ENCODE measurements around the gene PXN.
"Not testable (repeated sequence)": the region's sequence is repeated elsewhere in the genome, so short reads cannot be mapped to it uniquely, and the experiment has no call there.

Gene PXN

DNA sequence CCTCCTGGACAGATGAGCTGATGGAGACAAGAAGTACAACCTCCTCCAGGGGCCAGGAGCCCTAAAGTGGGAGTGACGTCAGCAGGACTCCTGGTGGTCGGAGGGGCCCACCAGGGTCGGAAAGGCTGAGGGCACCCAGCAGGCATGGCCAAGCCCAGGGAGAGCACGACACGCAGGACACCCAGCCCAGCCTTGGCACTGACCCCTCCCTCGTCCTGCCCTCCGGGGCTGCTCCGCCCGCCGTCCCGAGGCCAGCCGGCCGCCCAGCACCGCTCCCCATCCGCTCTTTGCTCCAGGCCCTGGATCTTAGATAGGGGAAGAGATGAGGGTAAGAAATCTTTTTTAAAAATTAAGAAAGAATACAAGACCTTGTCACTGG is 50.2 kb downstream of the PXN start:
- no peaks in the 10 kb centered on the region for H3K4me1 Mint-ChIP-seq
- H3K9me3 Mint-ChIP-seq = no peaks in the 10 kb centered on the region

DNA sequence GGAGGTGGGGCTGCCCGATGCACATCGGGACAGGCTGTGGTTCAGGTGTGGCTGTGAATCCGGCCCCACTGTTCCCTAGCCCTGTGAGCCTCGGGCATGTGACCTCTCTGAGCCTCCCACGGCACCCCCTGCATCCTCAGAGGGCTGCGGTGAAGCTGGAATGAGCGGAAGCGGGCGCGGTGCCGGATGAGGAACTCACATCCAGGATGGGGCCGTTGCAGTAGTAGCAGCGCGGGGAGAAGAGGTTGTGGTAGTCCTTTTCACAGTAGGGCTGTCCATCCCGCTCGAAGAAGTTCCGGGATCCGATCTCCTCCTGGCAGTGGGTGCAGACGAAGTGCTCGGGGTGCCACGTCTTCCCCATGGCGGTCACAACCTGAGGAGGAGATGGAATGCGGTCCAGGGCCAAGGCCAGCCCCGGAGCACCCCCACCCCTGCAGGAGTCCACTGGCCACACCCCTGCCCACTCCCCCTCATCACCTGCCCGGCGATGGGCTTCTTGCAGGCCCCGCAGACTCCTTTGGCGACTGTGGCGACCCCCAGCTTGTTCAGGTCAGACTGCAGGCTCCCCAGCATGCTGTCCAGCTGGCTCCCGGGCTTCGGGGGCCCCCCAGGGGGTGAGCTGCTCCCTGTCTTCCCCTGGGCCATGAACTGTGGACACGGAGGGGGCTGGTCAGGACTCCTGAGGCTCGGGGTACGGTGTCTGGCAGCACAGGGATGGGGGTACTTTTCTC is 50.7 kb downstream of the PXN start:
- no peak overlapping the region for H3K4me3 Mint-ChIP-seq
- H3K27me3 Mint-ChIP-seq (ENCODE audit: low read depth) = no peaks in the 10 kb centered on the region
- no peaks in the 10 kb centered on the region for H3K4me1 Mint-ChIP-seq
- no peak overlapping the region for H3K27ac Mint-ChIP-seq
- H3K9me3 Mint-ChIP-seq = no peaks in the 10 kb centered on the region
- TF ChIP-seq, protein P1, sequence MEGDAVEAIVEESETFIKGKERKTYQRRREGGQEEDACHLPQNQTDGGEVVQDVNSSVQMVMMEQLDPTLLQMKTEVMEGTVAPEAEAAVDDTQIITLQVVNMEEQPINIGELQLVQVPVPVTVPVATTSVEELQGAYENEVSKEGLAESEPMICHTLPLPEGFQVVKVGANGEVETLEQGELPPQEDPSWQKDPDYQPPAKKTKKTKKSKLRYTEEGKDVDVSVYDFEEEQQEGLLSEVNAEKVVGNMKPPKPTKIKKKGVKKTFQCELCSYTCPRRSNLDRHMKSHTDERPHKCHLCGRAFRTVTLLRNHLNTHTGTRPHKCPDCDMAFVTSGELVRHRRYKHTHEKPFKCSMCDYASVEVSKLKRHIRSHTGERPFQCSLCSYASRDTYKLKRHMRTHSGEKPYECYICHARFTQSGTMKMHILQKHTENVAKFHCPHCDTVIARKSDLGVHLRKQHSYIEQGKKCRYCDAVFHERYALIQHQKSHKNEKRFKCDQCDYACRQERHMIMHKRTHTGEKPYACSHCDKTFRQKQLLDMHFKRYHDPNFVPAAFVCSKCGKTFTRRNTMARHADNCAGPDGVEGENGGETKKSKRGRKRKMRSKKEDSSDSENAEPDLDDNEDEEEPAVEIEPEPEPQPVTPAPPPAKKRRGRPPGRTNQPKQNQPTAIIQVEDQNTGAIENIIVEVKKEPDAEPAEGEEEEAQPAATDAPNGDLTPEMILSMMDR (IDR thresholded peaks at IDR 0.05; ENCODE audit: unreplicated experiment in 3 of 3) = no peak
- H3K36me3 Mint-ChIP-seq (ENCODE audit: low read depth) = peaks cover 29% of the 10 kb centered on the region

More for the DNA sequence above, 50.2 kb downstream of the PXN start:
- peaks cover 29% of the 10 kb centered on the region for H3K36me3 Mint-ChIP-seq (ENCODE audit: low read depth)
- no peak overlapping the region for H3K4me3 Mint-ChIP-seq
- no peaks in the 10 kb centered on the region for H3K27me3 Mint-ChIP-seq (ENCODE audit: low read depth)
- TF ChIP-seq, protein P1 (IDR thresholded peaks at IDR 0.05; ENCODE audit: unreplicated experiment in 3 of 3) = no peak
- no peak overlapping the region for H3K27ac Mint-ChIP-seq

DNA sequence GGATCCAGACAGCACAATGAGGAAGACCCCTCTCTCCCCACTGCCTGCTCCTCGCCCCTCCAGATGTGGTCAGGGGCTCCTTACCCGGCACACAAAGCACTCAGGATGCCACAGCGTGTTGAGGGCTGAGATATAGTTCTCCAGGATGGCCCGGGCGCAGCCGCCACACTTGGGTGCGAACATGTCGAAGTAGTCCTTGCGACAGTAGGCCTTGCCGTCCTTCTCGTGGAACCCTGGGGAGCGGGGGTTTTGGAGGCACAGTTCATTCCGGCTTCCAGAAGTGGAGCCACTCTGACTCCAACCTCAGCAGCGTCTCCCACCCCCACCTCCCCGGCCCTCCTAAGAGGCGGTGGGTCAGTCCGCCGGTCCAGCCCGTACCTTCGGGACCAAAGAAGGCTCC is 51.8 kb downstream of the PXN start:
- Mint-ChIP-seq H3K27me3 (ENCODE audit: low read depth) (no peaks in the 10 kb centered on the region), H3K9me3 (no peaks in the 10 kb centered on the region), H3K4me1 (no peaks in the 10 kb centered on the region), H3K36me3 (ENCODE audit: low read depth) (peaks cover 28% of the 10 kb centered on the region), H3K4me3 (no peak overlapping the region), H3K27ac (no peak overlapping the region)
- TF ChIP-seq, protein P1 (IDR thresholded peaks at IDR 0.05; ENCODE audit: unreplicated experiment in 3 of 3) = no peak

DNA sequence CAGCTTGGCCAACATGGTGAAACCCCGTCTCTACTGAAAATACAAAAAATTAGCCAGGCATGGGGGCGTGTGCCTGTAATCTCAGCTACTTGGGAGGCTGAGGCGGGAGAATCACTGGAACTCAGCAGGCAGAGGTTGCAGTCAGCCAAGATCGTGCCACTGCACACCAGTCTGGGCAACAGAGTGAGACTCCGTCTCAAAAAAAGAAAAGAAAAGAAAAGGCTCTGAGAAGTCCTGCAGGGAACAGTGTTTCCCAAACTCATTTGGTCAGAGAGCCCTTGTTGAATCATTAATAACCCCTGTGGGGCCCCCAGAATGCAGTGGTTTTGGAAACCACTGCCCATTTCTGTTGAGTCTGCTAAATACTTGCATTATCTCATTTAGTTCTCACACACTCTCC is 52.3 kb downstream of the PXN start:
- peaks cover 25% of the 10 kb centered on the region for H3K36me3 Mint-ChIP-seq (ENCODE audit: low read depth)
- not testable (repeated sequence) for H3K27ac Mint-ChIP-seq; H3K4me1 Mint-ChIP-seq; H3K4me3 Mint-ChIP-seq; H3K9me3 Mint-ChIP-seq; H3K27me3 Mint-ChIP-seq (ENCODE audit: low read depth)

DNA sequence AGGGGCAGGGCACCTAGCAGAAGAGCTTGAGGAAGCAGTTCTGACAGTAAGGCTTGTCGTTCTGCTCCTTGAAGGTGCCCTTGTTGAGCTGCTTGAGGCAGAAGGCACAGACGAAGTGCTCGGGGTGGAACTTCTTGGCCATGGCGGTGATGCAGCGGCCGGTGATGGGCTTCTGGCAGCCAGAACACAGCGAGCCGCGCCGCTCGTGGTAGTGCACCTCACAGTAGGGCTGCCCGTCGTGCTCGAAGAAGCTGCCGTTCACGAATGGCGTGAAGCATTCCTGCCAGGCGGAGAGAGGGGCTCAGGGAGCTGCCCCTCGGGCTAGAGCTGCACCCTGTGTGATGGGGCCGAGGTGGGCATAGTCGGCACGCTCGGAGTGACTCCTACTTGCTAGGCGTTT is 53.2 kb downstream of the PXN start:
- no peaks in the 10 kb centered on the region for H3K4me1 Mint-ChIP-seq
- H3K27ac Mint-ChIP-seq = no peak overlapping the region
- TF ChIP-seq, protein P1 (IDR thresholded peaks at IDR 0.05; ENCODE audit: unreplicated experiment in 3 of 3) = no peak
- no peak overlapping the region for H3K4me3 Mint-ChIP-seq
- H3K9me3 Mint-ChIP-seq = no peaks in the 10 kb centered on the region
- no peaks in the 10 kb centered on the region for H3K27me3 Mint-ChIP-seq (ENCODE audit: low read depth)
- peaks cover 30% of the 10 kb centered on the region for H3K36me3 Mint-ChIP-seq (ENCODE audit: low read depth)

DNA sequence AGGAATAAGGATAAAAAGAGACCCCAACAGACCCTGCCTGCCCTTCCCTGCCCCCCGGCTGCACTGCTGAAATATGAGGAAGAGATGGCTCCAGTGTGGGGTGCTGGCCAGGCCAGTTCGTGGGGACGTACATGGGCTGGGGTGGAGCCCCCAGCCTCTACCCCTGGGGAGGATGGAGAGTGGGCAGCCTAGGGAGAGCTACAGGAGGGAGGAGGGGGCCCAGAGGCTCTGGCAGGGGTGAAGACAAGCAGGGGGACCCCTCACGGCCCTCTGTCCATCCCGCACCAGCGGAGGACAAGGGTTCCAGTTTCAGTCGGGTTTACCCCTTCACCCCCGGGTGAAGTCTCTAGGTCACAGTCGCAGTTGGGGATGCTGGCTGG is 53.6 kb downstream of the PXN start:
- TF ChIP-seq, protein P1 (IDR thresholded peaks at IDR 0.05; ENCODE audit: unreplicated experiment in 3 of 3) = no peak
- Mint-ChIP-seq H3K4me3 (no peak overlapping the region), H3K36me3 (ENCODE audit: low read depth) (peaks cover 32% of the 10 kb centered on the region), H3K27me3 (ENCODE audit: low read depth) (no peaks in the 10 kb centered on the region), H3K9me3 (no peaks in the 10 kb centered on the region), H3K27ac (no peak overlapping the region), H3K4me1 (no peaks in the 10 kb centered on the region)
